Activated effector memory CD4-positive, alpha-beta T cell treated with Interleukin-2 at 50 U/mL for 16 hours (primary cell): Measurements from ENCODE around the gene SDK2.
"Not testable (repeated sequence)": the region's sequence is repeated elsewhere in the genome, so short reads cannot be mapped to it uniquely, and the experiment has no call there.

Source experiments
- DNase-seq: peaks from one replicate; pipeline ENCODE4 v3.0.0-alpha.2; 2020

SDK2 gene

DNA sequence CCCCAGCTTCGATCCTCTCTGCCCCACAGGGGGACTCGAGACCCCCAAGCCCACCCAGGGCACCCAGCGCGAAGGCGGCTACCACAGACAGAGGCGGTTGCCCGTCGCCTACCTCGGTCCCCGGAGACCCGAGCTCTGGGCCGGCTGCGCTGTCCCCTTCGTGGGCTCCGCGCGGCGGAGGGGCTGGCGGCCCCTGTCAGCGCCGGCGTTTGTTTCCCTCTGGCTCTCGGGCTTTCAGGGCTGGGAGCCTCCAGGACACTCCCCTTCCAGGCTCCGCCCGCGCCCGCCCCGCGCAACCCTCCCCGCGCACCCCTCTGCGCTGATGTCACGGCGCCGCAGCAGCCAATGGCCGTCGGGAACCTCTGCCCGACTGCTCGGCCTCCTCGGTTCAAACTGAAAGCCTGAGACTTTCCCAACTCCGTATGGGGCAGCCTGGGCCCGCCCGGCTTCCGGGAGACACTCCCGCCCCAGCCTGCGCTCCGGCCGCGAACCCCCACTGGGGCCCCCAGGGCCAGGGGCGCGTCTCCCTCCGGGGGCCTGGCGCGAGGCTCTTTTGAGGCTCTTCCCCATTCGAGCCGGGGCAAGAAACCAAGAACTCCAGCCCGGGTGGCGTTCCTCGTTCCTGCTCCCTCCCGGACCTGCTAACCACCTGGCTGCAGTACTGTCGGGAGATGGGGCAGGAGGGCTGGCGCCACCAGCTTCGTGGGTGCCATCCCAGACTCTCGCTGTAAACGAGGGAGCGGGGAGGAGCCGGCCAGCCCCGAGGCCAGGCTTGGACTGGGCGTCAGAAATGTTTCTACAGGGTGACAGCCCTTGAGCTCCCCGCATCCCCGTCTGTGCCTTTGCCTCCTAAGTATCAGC, 332.2 kb downstream of the SDK2 start, which contains the start of gene CDC42EP4:
Gene CDC42EP4, minus strand, starts transcription at position 221 of the 861 bp plus-strand sequence. CDS start 25,501 bp downstream, outside the sequence.
- DNase-seq = peak; percentile 79

DNA sequence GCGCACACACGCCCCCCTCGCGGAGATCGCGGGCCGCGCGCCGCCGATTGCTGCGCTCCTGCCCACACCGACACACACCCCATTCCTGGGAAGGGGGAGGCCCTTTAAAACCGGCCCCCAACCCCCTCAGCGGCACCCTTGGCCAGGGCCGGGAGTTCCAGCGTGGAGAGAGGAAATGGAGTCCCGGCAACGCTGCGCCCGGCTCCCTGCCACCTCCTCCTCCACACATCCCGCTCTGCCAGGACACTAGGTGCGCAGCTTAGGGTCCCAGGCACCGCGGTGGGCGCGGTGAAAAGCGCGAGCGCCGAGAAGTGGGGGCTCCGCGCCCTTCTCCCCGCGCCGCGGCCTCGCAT, 332.8 kb downstream of the SDK2 start:
- no peak for DNase-seq

GRCh38 chr17:73309727-73310596, 334.3 kb downstream of the SDK2 start:
- no peak for DNase-seq

GRCh38 chr17:73308959-73309358, 335.3 kb downstream of the SDK2 start:
- not testable (repeated sequence) for DNase-seq

- DNase-seq = no peak
Observed at GRCh38 chr17:73308017-73308823, 336.0 kb downstream of the SDK2 start.

DNA sequence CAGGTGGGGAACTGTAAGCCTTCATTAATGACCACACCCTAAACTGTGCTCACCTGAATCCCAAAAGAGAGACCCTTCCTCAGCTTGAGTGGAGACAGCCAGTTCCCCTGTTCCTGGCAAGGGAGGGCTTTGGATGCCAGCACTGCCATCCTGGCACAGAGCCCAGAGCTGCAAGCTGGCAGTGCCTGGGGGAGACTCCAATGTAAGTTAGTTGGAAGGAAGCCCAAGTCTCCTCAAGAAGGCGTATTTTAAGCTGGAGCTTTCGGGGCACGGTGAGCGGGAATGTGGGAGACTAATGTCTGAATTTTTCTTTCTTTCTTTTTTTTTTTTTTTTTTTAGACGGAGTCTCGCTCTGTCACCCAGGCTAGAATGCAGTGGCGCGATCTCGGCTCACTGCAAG, 337.1 kb downstream of the SDK2 start:
- no peak for DNase-seq

DNA sequence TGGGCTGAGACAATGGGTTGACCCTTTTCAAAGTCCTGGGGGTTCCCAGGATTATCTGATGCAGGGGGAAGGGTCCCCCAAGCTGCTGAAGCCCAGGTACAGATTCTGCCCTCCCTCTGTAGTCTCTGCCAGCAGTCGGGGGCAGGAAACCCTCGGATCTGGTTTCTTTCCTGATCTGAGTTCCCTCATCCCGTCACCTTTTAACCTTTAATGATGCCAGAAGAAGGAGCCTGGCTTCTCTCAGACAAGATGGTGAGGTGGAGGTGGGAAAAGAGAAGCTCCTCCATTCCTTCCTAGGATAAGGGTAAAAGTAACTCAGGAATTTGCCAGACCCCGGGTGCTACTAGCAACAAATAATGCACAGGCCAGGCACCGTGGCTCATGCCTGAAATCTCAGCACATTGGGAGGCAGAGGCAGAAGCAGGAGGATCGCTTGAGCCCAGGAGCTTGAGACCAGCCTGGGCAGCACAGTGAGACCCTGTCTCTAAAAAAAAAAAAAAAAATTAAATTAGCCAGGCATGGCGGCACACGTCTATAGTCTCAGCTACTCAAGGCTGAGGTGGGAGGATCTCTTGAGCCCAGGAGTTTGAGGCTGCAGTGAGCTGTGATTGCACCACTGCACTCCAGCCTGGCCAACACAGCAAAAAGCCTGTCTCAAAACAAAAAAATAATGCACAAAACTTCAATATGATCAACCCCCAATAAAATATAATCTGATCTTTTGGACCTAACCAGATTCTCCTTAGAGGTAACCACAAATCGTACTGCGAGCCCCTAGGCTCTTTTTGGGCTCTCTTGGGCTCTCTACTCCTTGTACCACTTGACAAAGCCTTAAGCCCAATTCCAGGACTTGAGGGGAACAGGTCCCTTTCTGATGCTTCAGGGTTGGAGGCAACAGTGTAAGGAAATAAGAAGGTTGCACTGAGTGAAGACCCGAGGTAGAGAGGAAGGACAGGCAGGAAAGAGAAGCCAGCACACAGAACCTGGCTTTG, 338.1 kb downstream of the SDK2 start:
- DNase-seq = no peak

GRCh38 chr17:73304971-73305812, 339.1 kb downstream of the SDK2 start:
- DNase-seq = no peak

DNA sequence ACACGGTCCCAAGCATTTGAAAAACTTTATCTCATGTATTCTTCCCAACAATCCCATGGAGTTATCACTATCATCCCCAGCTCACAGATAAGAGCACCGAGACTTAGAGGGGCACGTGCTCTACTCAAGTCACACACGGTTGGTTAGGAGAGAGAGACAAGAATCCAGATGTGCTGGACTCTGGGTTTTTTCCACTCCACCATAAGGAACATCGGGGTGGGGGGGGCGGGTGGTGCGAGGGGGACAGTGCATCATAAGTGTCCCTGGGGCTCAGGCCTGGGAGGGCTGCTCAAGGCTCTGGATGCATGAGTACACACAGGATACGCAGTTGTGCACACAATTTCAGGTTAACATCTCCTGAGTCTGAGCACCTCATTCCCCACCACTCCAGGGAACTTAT, 339.8 kb downstream of the SDK2 start:
- DNase-seq = no peak

GRCh38 chr17:73302189-73302588, 342.1 kb downstream of the SDK2 start:
- no peak for DNase-seq

DNA sequence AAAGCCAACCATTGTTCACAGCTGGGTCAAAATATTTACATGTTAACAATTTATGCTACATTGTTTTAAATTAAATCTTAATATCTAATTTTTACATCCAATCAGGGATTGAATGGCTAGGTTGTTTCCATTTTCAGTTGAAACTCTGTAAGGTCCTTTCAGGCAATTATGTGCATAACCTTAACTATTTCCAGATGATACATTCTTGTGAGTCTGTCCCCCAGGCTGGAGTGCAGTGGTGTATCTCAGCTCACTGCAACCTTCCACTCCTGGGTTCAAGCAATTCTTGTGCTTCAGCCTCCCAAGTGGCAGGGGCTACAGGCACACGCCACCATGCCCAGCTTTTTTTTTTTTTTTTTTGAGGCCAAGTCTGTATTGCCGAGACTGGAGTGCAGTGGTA, 342.9 kb downstream of the SDK2 start:
- no peak for DNase-seq

- no peak for DNase-seq
Observed at GRCh38 chr17:73300392-73300791, 343.9 kb downstream of the SDK2 start.

DNA sequence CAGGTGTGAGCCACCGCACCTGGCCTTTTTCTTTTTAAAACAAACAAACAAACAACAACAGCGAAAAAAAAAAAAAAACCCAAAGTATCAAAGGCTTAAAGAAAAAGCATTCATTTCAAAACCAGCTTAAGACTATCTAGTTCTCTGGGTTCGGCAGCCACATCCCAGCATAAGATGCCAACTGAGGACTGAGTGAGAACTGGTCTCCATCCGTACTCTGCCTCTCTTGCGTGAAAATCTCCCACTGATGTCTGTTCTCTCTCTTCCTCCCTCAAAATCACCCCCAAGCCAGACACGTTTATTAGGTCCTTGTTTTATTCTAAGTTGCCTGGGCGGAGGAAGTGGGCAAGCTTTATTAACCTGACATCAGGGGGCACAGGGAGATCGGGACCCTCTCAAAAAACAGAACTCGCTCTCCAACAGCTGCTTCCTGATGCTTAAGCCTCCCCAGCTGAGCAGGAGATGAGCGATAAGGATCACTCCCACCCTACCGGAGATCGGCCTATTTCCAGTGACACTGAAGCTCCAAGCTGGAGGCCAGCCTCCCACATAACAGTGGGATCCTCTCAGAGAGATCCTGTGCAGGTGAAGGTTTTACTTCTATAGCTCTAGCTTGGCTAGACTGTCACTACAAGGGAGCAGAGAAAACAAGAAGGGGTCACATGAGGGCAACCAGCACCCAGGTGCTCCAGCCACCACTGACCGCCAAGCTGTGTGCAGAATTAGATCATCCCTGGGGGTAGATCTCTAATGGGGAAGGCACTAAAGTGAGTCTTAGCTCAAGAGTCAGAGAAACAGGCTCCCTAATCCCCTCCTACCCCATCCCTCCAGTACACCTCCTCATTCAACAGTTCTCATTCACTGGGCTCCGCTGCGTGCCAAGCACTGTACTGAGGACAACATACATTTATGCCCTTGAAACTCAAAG, 346.0 kb downstream of the SDK2 start:
- DNase-seq = no peak

- no peak for DNase-seq
Observed at GRCh38 chr17:73293480-73293911, 350.7 kb downstream of the SDK2 start.

- DNase-seq = no peak
Observed at GRCh38 chr17:73293031-73293430, 351.2 kb downstream of the SDK2 start.

- no peak for DNase-seq
Observed at GRCh38 chr17:73292031-73292531, 352.2 kb downstream of the SDK2 start.

GRCh38 chr17:73291260-73291801, 352.9 kb downstream of the SDK2 start:
- no peak for DNase-seq

DNA sequence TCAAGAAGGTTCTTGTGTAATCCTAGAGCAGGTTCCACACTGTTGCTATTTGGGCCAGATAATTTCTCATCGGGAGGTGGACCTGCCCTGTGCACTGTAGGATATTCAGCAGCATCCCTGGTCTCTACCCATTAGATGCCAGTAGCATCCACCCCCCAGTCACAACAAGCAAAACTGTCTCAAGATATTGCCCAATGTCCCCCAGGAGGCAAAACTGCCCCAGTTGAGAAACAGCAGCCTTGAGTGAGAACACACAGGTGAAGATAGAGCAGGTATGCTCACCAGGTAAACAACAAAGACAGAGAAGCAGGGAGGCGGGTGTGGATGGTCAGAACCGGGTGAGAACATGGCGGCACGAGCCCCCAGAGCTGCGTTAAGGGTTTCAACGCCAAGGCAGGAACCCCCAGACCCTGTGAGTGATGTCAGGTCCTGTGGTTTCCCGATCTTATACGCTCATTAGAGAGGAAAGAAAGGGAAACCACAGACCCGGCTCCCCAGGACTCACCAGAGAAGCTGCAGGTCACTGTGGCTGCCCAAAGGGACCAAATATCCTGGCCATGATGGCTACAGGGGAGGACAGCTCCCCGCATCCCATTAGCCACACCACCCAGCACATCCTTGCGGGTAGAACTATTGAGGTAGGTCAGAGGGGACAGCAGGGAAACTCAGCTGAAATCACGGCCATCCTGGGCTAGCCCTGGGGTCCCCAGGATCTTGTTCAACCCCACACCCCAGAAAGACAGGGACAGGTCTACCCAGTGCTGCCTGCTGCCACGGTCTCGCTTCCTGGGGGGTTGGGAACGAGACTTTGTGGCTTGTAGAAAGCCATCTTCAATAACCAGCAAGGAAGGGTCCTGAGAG, 353.6 kb downstream of the SDK2 start:
- no peak for DNase-seq
